HG02623 (cell line): Measurements from ENCODE around the gene UVRAG.

Source experiments
- ATAC-seq: cut with Tn5 transposase; IDR thresholded peaks from one replicate; pipeline ENCODE4 v1.9.1; 2021; ENCODE audit warnings: moderate library complexity; ENCODE audit not compliant: unreplicated experiment

The UVRAG gene

DNA sequence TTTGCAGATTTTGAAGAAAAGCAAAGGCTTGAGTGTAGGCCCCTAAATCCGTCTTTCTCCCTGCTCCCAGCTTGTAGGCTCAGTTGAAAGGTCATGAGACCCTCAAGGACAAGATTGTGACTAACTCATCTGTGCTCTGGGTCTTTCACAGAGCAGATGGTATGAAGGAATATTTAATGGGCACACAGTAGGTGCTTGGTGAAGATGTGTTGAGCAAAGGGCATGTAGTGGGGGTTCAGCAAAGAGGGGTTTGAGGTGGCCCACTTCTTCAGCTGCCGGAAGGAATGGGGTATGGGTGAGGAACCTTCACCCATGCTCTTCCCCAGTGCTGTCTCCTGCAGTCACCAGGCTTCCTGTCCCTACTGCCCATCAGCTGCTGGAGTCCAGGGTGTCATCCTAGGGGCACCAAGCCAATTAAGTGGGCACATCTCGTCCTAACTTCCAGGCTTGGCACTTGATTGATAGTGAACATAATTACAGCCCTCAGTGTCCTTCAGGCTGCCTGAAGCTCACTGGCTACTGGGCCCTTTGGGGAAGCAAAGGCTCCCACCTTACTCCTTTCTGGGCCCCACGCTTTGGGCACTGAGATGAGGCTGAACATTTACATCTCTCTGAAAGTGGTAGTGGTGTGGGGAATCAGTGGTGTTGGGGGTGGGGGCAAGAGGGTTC lies 31.5 kb upstream of the UVRAG start:
- no peak for ATAC-seq

DNA sequence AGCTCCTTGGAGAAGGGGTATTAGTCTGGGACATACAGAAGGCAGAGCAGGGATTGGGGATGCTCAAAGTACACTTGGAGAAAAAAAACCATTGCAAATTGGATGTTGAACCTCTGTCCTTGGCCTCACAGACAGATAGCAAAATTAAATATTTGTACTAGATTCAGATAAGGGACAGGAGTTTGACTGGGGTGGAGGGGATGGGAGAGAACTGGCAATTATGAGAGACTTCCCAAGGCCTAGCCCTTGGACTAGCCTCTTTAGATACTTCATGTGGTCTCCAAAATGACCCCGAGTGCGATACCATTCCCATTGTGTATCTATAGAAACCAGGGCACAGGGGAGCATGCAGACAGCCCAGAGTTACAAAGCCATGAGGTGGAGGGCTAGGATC lies 30.9 kb upstream of the UVRAG start:
- ATAC-seq = no peak

DNA sequence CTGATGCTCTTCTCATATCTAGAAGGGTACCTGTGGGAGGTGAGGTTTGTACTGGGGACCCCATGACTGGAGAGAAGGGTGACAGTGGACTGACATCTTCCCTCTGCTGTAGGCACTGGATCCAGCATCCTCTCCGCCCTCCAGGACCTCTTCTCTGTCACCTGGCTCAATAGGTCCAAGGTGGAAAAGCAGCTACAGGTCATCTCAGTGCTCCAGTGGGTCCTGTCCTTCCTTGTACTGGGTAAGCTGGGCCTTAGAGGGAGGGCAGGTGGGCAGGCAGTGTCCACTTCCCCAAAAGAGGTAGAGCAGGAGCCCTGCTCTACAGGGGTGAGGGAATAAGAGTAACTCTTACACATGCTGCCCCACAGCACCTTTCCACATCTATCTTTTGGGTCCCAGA lies 30.5 kb upstream of the UVRAG start:
- ATAC-seq = no peak

DNA sequence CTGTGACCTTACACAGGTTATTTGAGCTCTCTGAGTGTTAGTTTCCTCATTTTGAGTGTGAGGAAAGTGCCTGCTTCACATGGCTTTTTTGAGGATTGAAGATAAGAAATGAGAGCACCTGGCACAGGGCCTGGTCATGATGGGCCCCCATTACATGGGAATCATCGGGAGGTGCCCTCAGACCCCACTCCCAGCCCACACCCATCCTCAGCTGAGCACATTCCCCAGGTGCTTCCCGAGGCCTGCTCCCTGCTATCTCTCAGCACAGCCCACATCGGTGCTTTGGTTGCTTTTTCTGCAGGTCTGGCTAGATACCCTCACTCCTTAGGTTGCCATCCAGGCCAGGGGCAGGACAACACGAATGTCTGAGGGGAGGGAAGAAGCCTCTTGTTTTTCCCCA lies 29.8 kb upstream of the UVRAG start:
- no peak for ATAC-seq

GRCh38 chr11:75786101-75786736 lies 28.8 kb upstream of the UVRAG start:
- no peak for ATAC-seq

DNA sequence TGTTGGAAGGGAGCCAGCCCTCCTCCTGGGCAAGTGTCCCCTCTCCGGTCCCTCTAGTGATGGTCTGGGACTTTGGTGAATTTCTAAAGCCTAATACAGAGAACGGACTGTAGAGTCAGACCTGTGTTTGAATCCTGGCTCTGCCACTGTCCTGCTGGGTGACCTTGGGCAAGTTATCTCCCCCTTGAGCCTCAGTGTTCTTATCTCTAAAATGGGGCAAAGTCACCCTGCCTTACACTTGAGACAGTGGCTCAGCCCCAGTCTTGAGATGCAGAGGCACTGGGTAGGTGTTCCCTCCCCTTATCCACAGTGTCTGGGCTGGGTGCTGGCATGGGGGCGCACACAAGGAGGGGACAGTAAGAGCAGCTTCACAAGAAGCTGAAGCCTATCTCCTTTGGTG lies 25.5 kb upstream of the UVRAG start:
- no peak for ATAC-seq

- ATAC-seq = no peak
Measured at GRCh38 chr11:75790986-75791385, 24.0 kb upstream of the UVRAG start.

- ATAC-seq = no peak
Measured at GRCh38 chr11:75792127-75792731, 22.8 kb upstream of the UVRAG start.

GRCh38 chr11:75792997-75793800 lies 21.8 kb upstream of the UVRAG start:
- ATAC-seq = no peak

- ATAC-seq = no peak
Measured at GRCh38 chr11:75793966-75794365, 21.0 kb upstream of the UVRAG start.

DNA sequence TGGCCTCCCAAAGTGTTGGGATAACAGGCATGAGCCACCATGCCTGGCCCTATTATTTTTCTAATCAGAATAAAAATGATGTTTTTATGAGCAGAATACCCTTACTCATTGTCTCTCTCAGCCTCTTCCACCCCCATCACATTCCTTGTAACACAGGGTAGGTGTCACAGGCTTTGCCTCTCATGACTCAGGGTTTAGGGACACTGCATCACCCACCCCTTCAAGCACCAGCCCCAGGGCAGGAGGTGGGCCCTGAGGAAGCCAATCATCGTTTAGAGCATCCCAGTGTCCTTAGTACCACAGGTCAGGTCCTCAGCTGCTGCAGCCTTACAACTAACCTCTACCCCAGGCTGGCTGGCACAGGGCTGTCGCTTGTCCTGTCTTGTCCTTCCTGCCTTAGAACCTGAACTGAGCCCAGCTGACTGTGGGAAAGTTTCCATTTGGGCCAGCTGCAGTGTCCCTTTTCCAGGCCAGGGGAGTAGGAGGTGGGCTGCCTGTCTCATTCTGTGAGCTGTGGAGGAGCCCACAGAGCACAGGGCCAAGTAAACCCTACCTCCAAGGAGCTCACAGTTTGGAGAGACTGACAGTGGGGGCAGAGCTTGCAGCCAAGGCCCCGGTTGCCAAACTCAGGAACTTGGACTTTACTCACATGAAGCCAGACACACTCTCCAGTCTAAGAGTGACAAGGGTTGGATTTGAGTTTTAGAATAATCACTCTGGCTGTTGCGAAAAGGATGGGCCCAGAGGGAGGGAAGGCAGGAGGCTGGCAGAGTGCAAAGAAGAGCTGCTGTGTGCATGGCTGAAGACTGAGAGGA lies 19.5 kb upstream of the UVRAG start:
- ATAC-seq = no peak

DNA sequence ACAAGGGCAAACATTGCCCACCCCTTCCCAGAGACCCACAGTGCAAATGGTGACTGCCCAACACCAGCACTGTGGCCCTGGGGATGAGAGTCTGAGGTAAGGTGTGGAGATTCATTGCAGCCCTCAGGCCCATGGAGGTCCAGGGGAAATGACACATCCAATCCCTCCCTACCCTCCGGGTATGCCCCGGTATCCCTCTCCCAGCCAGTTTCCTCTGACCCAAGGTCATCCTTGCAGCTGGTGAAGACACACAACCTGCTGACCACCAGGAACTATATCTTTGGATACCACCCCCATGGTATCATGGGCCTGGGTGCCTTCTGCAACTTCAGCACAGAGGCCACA lies 18.9 kb upstream of the UVRAG start:
- ATAC-seq = no peak

DNA sequence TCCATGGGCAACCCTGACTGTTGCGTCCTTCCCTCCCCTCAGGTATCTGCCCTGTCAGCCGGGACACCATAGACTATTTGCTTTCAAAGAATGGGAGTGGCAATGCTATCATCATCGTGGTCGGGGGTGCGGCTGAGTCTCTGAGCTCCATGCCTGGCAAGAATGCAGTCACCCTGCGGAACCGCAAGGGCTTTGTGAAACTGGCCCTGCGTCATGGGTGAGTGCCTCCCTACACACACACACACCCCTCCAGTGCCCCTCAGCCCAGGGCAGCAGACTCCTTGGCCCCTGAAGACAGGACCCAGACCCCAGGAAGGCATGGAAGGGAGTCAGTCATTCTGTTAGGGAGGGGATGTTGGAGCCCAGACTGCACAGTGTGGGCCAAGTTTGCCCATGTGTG lies 17.9 kb upstream of the UVRAG start:
- ATAC-seq = no peak

DNA sequence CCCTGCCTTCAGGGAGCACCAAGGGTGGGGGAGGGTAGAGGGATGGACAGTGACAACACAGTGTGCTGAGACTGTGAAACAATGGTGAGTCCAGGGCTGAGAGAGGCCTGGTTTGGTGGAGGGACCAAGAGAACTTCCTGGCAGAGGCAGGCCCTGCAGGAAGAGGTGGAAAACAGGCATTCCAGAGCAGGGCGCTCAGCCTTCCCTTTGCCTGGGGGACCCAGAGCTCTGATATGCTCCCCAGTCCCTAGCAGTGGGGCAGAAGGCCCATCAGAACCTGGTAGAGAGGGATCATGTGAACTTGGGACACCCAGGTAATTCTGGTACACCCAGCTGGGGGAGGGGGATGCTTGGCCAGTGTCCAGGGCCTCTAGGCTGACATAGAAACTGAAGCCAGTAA lies 17.2 kb upstream of the UVRAG start:
- ATAC-seq = no peak

- no peak for ATAC-seq
Measured at GRCh38 chr11:75800136-75800675, 14.8 kb upstream of the UVRAG start.

- no peak for ATAC-seq
Measured at GRCh38 chr11:75800728-75801361, 14.2 kb upstream of the UVRAG start.

DNA sequence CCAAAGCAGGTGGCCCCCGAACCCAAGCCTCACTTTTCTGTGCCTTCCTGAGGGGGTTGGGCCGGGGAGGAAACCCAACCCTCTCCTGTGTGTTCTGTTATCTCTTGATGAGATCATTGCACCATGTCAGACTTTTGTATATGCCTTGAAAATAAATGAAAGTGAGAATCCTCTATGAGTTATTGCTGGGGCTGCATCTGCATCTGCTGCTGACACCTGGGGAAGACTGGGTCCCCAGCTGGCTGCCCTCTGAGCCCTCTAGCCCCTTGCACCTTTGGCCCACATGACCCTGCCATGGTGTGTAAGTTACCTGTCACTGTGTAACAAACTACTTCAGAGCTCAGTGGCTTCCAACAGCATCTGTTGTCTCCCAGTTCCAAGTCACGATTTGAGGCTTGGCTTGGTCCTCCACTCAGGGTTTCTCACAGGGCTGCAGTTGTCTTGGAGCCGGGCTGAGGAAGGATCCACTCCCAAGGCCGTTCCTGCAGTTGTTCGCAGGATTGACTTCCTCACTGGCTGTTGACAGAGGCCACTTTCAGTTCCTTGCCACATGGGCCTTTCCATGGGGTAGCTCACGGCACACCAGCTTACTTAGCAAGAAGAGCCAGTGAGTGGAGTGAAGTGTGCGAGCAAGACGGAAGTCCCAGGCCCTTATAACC lies 13.5 kb upstream of the UVRAG start:
- ATAC-seq = no peak

- ATAC-seq = no peak
Measured at GRCh38 chr11:75802021-75802912, 12.7 kb upstream of the UVRAG start.
